GM23248 (cell line): ENCODE measurements around the gene SNTG2.

Source experiments
- EZH2 ChIP-seq: fragments of 200-600 bp; sonication (generic); IDR thresholded peaks from 2 replicates; pipeline ENCODE4 v1.6.1; 2018; ENCODE audit warnings: antibody characterized with exemption, mild to moderate bottlenecking; ENCODE audit not compliant: insufficient read depth, poor library complexity, severe bottlenecking
- EZH2phosphoT487 ChIP-seq: fragments of 200-600 bp; sonication (generic); IDR thresholded peaks from 2 replicates; pipeline ENCODE4 v1.6.1; 2018; ENCODE audit warnings: antibody characterized with exemption, moderate library complexity, mild to moderate bottlenecking, low read depth; ENCODE audit not compliant: insufficient read depth

- TF ChIP-seq EZH2phosphoT487 (no peak), EZH2 (no peak)
These were observed 86.4 kb downstream of the SNTG2 start for GRCh38 chr2:1037066-1037465.
